Neural cell (in vitro differentiated cells): Measurements from ENCODE around the gene GMIP. TPM values are rescaled to one million over a fixed set of nuclear protein-coding genes. Genes with fewer than 3 reads are reported as not detected.

ENCODE experiments used
- H2AFZ ChIP-seq: fragments of 200-600, 300-800 bp; sonication (generic), shearing (Covaris generic); 2 replicates; pipeline ENCODE4 v1.6.0; 2014; ENCODE audit warnings: low read depth, mild to moderate bottlenecking, antibody characterized with exemption, low read length, moderate library complexity
- H3F3A ChIP-seq: fragments of 200-600 bp; shearing (Covaris generic); 2 replicates; pipeline ENCODE4 v1.6.1; 2016; ENCODE audit warnings: mild to moderate bottlenecking, moderate library complexity, mixed read lengths, antibody characterized with exemption, low read length; ENCODE audit not compliant: insufficient read depth, poor library complexity, severe bottlenecking
- H3K27ac ChIP-seq: fragments of 200-600, 300-800 bp; sonication (generic), shearing (Covaris generic); 2 replicates; pipeline ENCODE4 v1.5.1; 2014; ENCODE audit warnings: mild to moderate bottlenecking, low read length, moderate library complexity
- H3K27me3 ChIP-seq: fragments of 300-800, 200-600 bp; sonication (generic), shearing (Covaris generic); 2 replicates; pipeline ENCODE4 v1.6.0; 2014; ENCODE audit warnings: mild to moderate bottlenecking, low read depth, low read length, moderate library complexity; ENCODE audit not compliant: insufficient read depth
- H3K36me3 ChIP-seq: fragments of 300-800, 200-600 bp; sonication (generic), shearing (Covaris generic); 2 replicates; pipeline ENCODE4 v1.5.1; 2014; ENCODE audit warnings: mild to moderate bottlenecking, antibody characterized with exemption, low read length, moderate library complexity; ENCODE audit not compliant: insufficient read depth
- H3K4me2 ChIP-seq: fragments of 300-800, 200-600 bp; sonication (generic), shearing (Covaris generic); 2 replicates; pipeline ENCODE4 v1.6.0; 2014; ENCODE audit warnings: mild to moderate bottlenecking, low read length
- H3K4me3 ChIP-seq: fragments of 300-800, 200-600 bp; sonication (generic), shearing (Covaris generic); 2 replicates; pipeline ENCODE4 v1.5.1; 2014; ENCODE audit warnings: mild to moderate bottlenecking, low read length, moderate library complexity
- H3K79me2 ChIP-seq: fragments of 200-600 bp; shearing (Covaris generic); replicated peaks from 2 replicates; pipeline ENCODE4 v1.6.0; 2014; ENCODE audit warnings: mild to moderate bottlenecking, low read length, moderate library complexity; ENCODE audit not compliant: insufficient read depth
- H3K9ac ChIP-seq: fragments of 300-800, 200-600 bp; sonication (generic), shearing (Covaris generic); 2 replicates; pipeline ENCODE4 v1.6.1; 2016; ENCODE audit warnings: mild to moderate bottlenecking, low read length, mixed read lengths
- H3K9me2 ChIP-seq: fragments of 200-600 bp; shearing (Covaris generic); 2 replicates; pipeline ENCODE4 v1.6.1; 2016; ENCODE audit warnings: mild to moderate bottlenecking, low read length, mixed read lengths; ENCODE audit not compliant: insufficient read depth
- H3K9me3 ChIP-seq: fragments of 200-600, 300-800 bp; sonication (generic), shearing (Covaris generic); 2 replicates; pipeline ENCODE4 v1.6.1; 2016; ENCODE audit warnings: mild to moderate bottlenecking, mixed run types, low read length, moderate library complexity, mixed read lengths
- H4K20me1 ChIP-seq: fragments of 200-600 bp; shearing (Covaris generic); 2 replicates; pipeline ENCODE4 v1.6.1; 2016; ENCODE audit warnings: mild to moderate bottlenecking, mixed run types; ENCODE audit not compliant: insufficient read depth
- EP300 ChIP-seq: fragments of 450-650 bp; conservative IDR thresholded peaks from 2 replicates; pipeline ENCODE4 v1.6.1; 2014; ENCODE audit warnings: antibody characterized with exemption, mild to moderate bottlenecking, moderate library complexity; ENCODE audit not compliant: poor library complexity, severe bottlenecking
- EZH2 ChIP-seq: fragments of 200-600, 300-800 bp; shearing (Covaris generic), sonication (generic); IDR thresholded peaks from 2 replicates; pipeline ENCODE4 v1.6.1; 2014; ENCODE audit warnings: antibody characterized with exemption, low read length, borderline replicate concordance, mild to moderate bottlenecking; ENCODE audit not compliant: insufficient read depth, poor library complexity, severe bottlenecking
- MXI1 ChIP-seq: fragments of 450-650 bp; conservative IDR thresholded peaks from 2 replicates; pipeline ENCODE4 v1.6.1; 2014; ENCODE audit warnings: antibody characterized with exemption, mild to moderate bottlenecking; ENCODE audit not compliant: poor library complexity, severe bottlenecking
- POLR2AphosphoS5 ChIP-seq: IDR thresholded peaks from 2 replicates; pipeline ENCODE4 v1.6.1; 2012
- RAD21 ChIP-seq: fragments of 450-650 bp; conservative IDR thresholded peaks from 2 replicates; pipeline ENCODE4 v1.6.1; 2014; ENCODE audit warnings: antibody characterized with exemption, mild to moderate bottlenecking, moderate library complexity
- REST ChIP-seq: IDR thresholded peaks from 2 replicates; pipeline ENCODE4 v1.6.1; 2012; ENCODE audit warnings: borderline replicate concordance
- SMC3 ChIP-seq: fragments of 450-650 bp; conservative IDR thresholded peaks from 2 replicates; pipeline ENCODE4 v1.6.1; 2014; ENCODE audit warnings: antibody characterized with exemption, mild to moderate bottlenecking, moderate library complexity; ENCODE audit not compliant: poor library complexity
- TAF1 ChIP-seq: IDR thresholded peaks from 2 replicates; pipeline ENCODE4 v1.6.1; 2012; ENCODE audit warnings: low read depth
- polyA plus RNA-seq: library from polyadenylated mRNA; depleted of rRNA; stranded (reverse); fragments of >200 nt; gene quantifications from 2 replicates; pipeline ENCODE4 v1.2.3, GENCODE V29; 2014

The GMIP gene
- polyA plus RNA-seq, 1 donor from 2014 or later, result 18.4 TPM

GRCh38 chr19:19618219-19619051 lies 25.0 kb downstream of the GMIP start, which contains the start of gene PBX4:
Gene PBX4, minus strand, starts transcription at chr19:19618687. Its CDS starts 58 bp downstream, at chr19:19618629.
- Histone ChIP-seq H3F3A (no peaks in the 10 kb centered on the region), H3K9ac (peak within 1 kb of the TSS; percentile 55), H3K9me2 (no peaks in the 10 kb centered on the region), H3K79me2 (no peaks in the 10 kb centered on the region), H3K27ac (no peak within 1 kb of the TSS), H3K36me3 (no peaks in the 10 kb centered on the region), H3K4me3 (peak within 1 kb of the TSS; percentile 64), H3K9me3 (no peaks in the 10 kb centered on the region), H4K20me1 (no peaks in the 10 kb centered on the region), H3K4me2 (no peak within 1 kb of the TSS), H2AFZ (peak within 1 kb of the TSS; percentile 8), H3K27me3 (no peaks in the 10 kb centered on the region)
- TF ChIP-seq POLR2AphosphoS5, result peak; percentile 61
- TF ChIP-seq RAD21, result peak; percentile 15
- peak; percentile 55 for TF ChIP-seq MXI1
- no peak for TF ChIP-seq SMC3

GRCh38 chr19:19615086-19615485 lies 28.4 kb downstream of the GMIP start:
- no peak overlapping the region for H3K27ac ChIP-seq
- no peaks in the 10 kb centered on the region for H3K9me2 ChIP-seq
- H3K4me2 ChIP-seq, result no peak overlapping the region
- H3F3A ChIP-seq, result no peaks in the 10 kb centered on the region
- H3K27me3 ChIP-seq, result no peaks in the 10 kb centered on the region
- H2AFZ ChIP-seq, result no peak overlapping the region
- H3K36me3 ChIP-seq, result no peaks in the 10 kb centered on the region
- H3K4me3 ChIP-seq, result no peak overlapping the region
- H4K20me1 ChIP-seq, result no peaks in the 10 kb centered on the region
- no peaks in the 10 kb centered on the region for H3K79me2 ChIP-seq
- TF ChIP-seq TAF1, result no peak
- TF ChIP-seq EP300, result no peak
- no peak for TF ChIP-seq RAD21
- TF ChIP-seq EZH2, result no peak
- no peaks in the 10 kb centered on the region for H3K9me3 ChIP-seq
- H3K9ac ChIP-seq, result no peak overlapping the region

- Histone ChIP-seq H3K27me3 (no peaks in the 10 kb centered on the region), H3K36me3 (no peaks in the 10 kb centered on the region), H3K27ac (no peak overlapping the region), H3K9me3 (no peaks in the 10 kb centered on the region), H2AFZ (no peak overlapping the region), H3K4me2 (no peak overlapping the region), H4K20me1 (no peaks in the 10 kb centered on the region), H3K9me2 (no peaks in the 10 kb centered on the region), H3K9ac (no peak overlapping the region), H3K4me3 (no peak overlapping the region), H3F3A (no peaks in the 10 kb centered on the region), H3K79me2 (no peaks in the 10 kb centered on the region)
- no peak for TF ChIP-seq MXI1
- TF ChIP-seq EZH2, result no peak
- no peak for TF ChIP-seq RAD21
- no peak for TF ChIP-seq REST
- TF ChIP-seq EP300, result no peak
Observed at GRCh38 chr19:19613506-19613905, 30.0 kb downstream of the GMIP start.
